PC-3 (cell line): ENCODE measurements around the gene SKAP1. TPM values are rescaled to one million over a fixed set of nuclear protein-coding genes. Genes with fewer than 3 reads are reported as not detected.

Source experiments
- ATAC-seq: fragments of 200-7000 bp; cut with Tn5 transposase; 2 replicates; pipeline ENCODE4 v1.9.1; 2020; ENCODE audit warnings: mild to moderate bottlenecking, moderate library complexity
- BruUV-seq: library from RNA; stranded (reverse); fragments of 400-500 nt; replicated peaks from 2 replicates; lab custom pipeline; 2021; lab: Mats Ljungman, UMichigan
- CTCF ChIA-PET: fragments of 300-600 bp; sonication (Branson Sonifier 250); formaldehyde crosslinking; loops from one replicate; lab custom pipeline; 2022; ENCODE audit warnings: antibody characterized with exemption; lab: Charles Lee
- POLR2A ChIA-PET: fragments of 300-600 bp; sonication (Branson Sonifier 250); formaldehyde crosslinking; loops from one replicate; lab custom pipeline; 2022; ENCODE audit warnings: antibody characterized with exemption; ENCODE audit not compliant: unreplicated experiment; lab: Charles Lee
- DNase-seq: peaks from one replicate; pipeline ENCODE4 v3.0.0-alpha.2; 2015
- H2AFZ ChIP-seq: fragments of 300-600 bp; sonication (generic); 2 replicates; pipeline ENCODE4 v1.6.0; 2016; ENCODE audit warnings: antibody characterized with exemption, low read length
- H3F3A ChIP-seq: fragments of 300-600 bp; sonication (generic); one replicate; pipeline ENCODE4 v1.6.0; 2017; ENCODE audit warnings: antibody characterized with exemption, low read length, control low read depth, mild to moderate bottlenecking; ENCODE audit not compliant: unreplicated experiment
- H3K27ac ChIP-seq: fragments of 300-600 bp; sonication (generic); 2 replicates; pipeline ENCODE4 v1.5.1; 2016; ENCODE audit warnings: mild to moderate bottlenecking, low read length
- H3K27me3 ChIP-seq: fragments of 300-600 bp; sonication (generic); 2 replicates; pipeline ENCODE4 v1.6.1; 2016; ENCODE audit warnings: low read length, mixed read lengths
- H3K36me3 ChIP-seq: fragments of 300-600 bp; sonication (generic); 2 replicates; pipeline ENCODE4 v1.6.1; 2016; ENCODE audit warnings: low read depth, mixed run types, low read length, mixed read lengths
- H3K4me1 ChIP-seq: fragments of 300-600 bp; sonication (generic); 2 replicates; pipeline ENCODE4 v1.5.1; 2016; ENCODE audit warnings: low read length; ENCODE audit not compliant: insufficient read depth
- H3K4me2 ChIP-seq: fragments of 300-600 bp; sonication (generic); 2 replicates; pipeline ENCODE4 v1.6.0; 2016; ENCODE audit warnings: low read length
- H3K4me3 ChIP-seq: fragments of 300-600 bp; sonication (generic); 2 replicates; pipeline ENCODE4 v1.5.1; 2016; ENCODE audit warnings: mild to moderate bottlenecking, low read length, mixed read lengths
- H3K79me2 ChIP-seq: fragments of 300-600 bp; sonication (generic); 2 replicates; pipeline ENCODE4 v1.6.1; 2017; ENCODE audit warnings: low read length, mixed read lengths
- H3K9ac ChIP-seq: fragments of 300-600 bp; sonication (generic); 2 replicates; pipeline ENCODE4 v1.6.0; 2016; ENCODE audit warnings: mild to moderate bottlenecking, low read length
- H3K9me2 ChIP-seq: fragments of 300-600 bp; sonication (generic); replicated peaks from 2 replicates; pipeline ENCODE4 v1.6.1; 2016; ENCODE audit warnings: mixed run types, low read length, mixed read lengths
- H3K9me3 ChIP-seq: fragments of 300-600 bp; sonication (generic); 2 replicates; pipeline ENCODE4 v1.6.1; 2016; ENCODE audit warnings: low read length, mixed read lengths
- H4K20me1 ChIP-seq: fragments of 300-600 bp; sonication (generic); 2 replicates; pipeline ENCODE4 v1.6.1; 2016; ENCODE audit warnings: low read length, mixed read lengths
- CTCF ChIP-seq: fragments of 300-600 bp; sonication (generic); conservative IDR thresholded peaks from 2 replicates; pipeline ENCODE4 v1.5.1; 2017; ENCODE audit warnings: antibody characterized with exemption, low read depth, mild to moderate bottlenecking, low read length
- EZH2 ChIP-seq: fragments of 300-600 bp; sonication (generic); IDR thresholded peaks from one replicate; pipeline ENCODE4 v1.6.1; 2017; ENCODE audit warnings: antibody characterized with exemption, mild to moderate bottlenecking, low read length; ENCODE audit not compliant: unreplicated experiment
- EZH2phosphoT487 ChIP-seq: fragments of 300-600 bp; sonication (generic); IDR thresholded peaks from 2 replicates; pipeline ENCODE4 v1.6.1; 2018; ENCODE audit warnings: mild to moderate bottlenecking, antibody characterized with exemption, low read length, borderline replicate concordance
- intact Hi-C: fragments of 100-400 bp; cut with micrococcal nuclease; formaldehyde crosslinking; loops from 2 replicates; pipeline ENCODE4 v1.9.0; 2023
- total RNA-seq: library from RNA; depleted of rRNA; stranded (reverse); fragments of >200 nt; gene quantifications from 2 replicates; pipeline ENCODE4 v1.2.3, GENCODE V29; 2014

Gene SKAP1
- total RNA-seq, 1 experiment from 2014 or later, result not detected

- ATAC-seq (no peak), DNase-seq (peak; percentile 47)
- no peak overlapping the region for H3K4me2 ChIP-seq
Observed at GRCh38 chr17:48470388-48471034, 40.5 kb upstream of the SKAP1 start.

GRCh38 chr17:48469227-48469626 is 39.2 kb upstream of the SKAP1 start:
- Histone ChIP-seq H3K9me2 (no peaks in the 10 kb centered on the region), H2AFZ (no peak overlapping the region), H3K4me2 (no peak overlapping the region), H3K79me2 (no peaks in the 10 kb centered on the region), H3F3A (peaks cover 12% of the 10 kb centered on the region), H3K4me1 (peaks cover 25% of the 10 kb centered on the region), H3K9ac (no peak overlapping the region), H3K4me3 (no peak overlapping the region), H4K20me1 (no peaks in the 10 kb centered on the region), H3K36me3 (no peaks in the 10 kb centered on the region), H3K27ac (no peak overlapping the region), H3K9me3 (no peaks in the 10 kb centered on the region), H3K27me3 (no peaks in the 10 kb centered on the region)
- BruUV-seq, result no TSS peak
- no peak for DNase-seq
- CTCF ChIA-PET, result no interaction called here
- intact Hi-C loops, result no loop called here
- POLR2A ChIA-PET, result no interaction called here
- no peak for ATAC-seq
- TF ChIP-seq EZH2phosphoT487 (no peak), CTCF (no peak), EZH2 (no peak)

More at GRCh38 chr17:48470388-48471034, 40.5 kb upstream of the SKAP1 start:
- no peaks in the 10 kb centered on the region for H3K79me2 ChIP-seq
- H4K20me1 ChIP-seq, result no peaks in the 10 kb centered on the region
- no peaks in the 10 kb centered on the region for H3K9me2 ChIP-seq
- 0 out of 2 replicates have a peak overlapping the region, but pooled peaks have one; percentile 93 for H3K27ac ChIP-seq
- no peaks in the 10 kb centered on the region for H3K9me3 ChIP-seq
- CTCF ChIA-PET, result interaction anchor here (2.4 kb wide), 1 partner anchor 118 kb away, joined by 19 read pairs; no protein-coding TSS in a partner anchor
- no TSS peak for BruUV-seq
- H3K4me1 ChIP-seq, result peaks cover 24% of the 10 kb centered on the region
- no peak for TF ChIP-seq EZH2phosphoT487
- peak; percentile 40 for TF ChIP-seq CTCF
- H3K36me3 ChIP-seq, result no peaks in the 10 kb centered on the region
- H2AFZ ChIP-seq, result no peak overlapping the region
- H3K9ac ChIP-seq, result no peak overlapping the region
- H3K4me3 ChIP-seq, result no peak overlapping the region
- H3K27me3 ChIP-seq, result no peaks in the 10 kb centered on the region
- intact Hi-C loops, result loop anchor here (5.0 kb wide), 1 partner anchor 118 kb away; no protein-coding TSS in a partner anchor
- peaks cover 12% of the 10 kb centered on the region for H3F3A ChIP-seq
- POLR2A ChIA-PET, result no interaction called here

GRCh38 chr17:48468299-48468698 is 38.3 kb upstream of the SKAP1 start:
- no peak overlapping the region for H3K4me3 ChIP-seq
- DNase-seq, result no peak
- no peaks in the 10 kb centered on the region for H3K27me3 ChIP-seq
- peaks cover 12% of the 10 kb centered on the region for H3F3A ChIP-seq
- no peaks in the 10 kb centered on the region for H3K9me3 ChIP-seq
- H3K4me2 ChIP-seq, result no peak overlapping the region
- H3K4me1 ChIP-seq, result peaks cover 27% of the 10 kb centered on the region
- no peak overlapping the region for H3K27ac ChIP-seq
- ATAC-seq, result no peak
- BruUV-seq, result no TSS peak
- ChIA-PET POLR2A (no interaction called here), CTCF (no interaction called here)
- no peaks in the 10 kb centered on the region for H3K9me2 ChIP-seq
- no peaks in the 10 kb centered on the region for H4K20me1 ChIP-seq
- H3K9ac ChIP-seq, result no peak overlapping the region
- H2AFZ ChIP-seq, result no peak overlapping the region
- TF ChIP-seq CTCF (no peak), EZH2 (no peak), EZH2phosphoT487 (no peak)
- H3K79me2 ChIP-seq, result no peaks in the 10 kb centered on the region
- no peaks in the 10 kb centered on the region for H3K36me3 ChIP-seq
- intact Hi-C loops, result no loop called here
